Measurements from ENCODE around the gene CDH5.

DNA sequence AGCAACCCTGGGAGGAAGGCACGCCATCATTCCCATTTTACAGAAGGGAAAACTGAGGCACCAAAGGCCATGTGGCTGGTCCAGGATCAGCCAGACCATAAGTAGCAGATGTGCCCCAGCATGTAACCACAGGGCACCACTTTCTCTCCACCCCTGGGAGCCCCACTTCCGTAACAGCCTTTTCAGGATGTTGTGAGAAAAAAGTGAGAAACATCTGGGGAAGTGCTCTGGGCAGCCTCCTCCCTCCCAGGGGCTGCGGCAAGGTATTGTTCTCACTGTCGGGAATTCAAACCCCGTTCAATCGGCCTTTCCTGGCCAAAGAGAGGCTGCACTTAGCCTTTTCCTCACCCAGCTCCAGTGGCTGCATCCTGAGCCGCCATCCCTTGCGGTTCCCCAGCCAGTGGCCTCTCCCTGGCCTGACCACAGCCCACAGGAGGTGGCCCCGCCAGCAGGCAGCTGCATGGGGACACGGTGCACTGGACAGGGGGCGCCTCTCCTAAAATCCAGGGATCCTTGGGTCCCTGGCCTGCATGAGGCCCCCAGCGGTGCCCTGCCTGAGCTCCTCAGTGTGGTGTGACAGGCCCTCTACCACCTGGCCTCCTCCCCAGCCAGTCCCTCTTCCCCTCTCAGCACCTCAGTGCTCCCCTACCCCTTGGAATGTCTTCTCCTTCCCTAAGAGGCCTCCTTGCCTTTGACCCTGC is 5.7 kb upstream of the CDH5 start:
- TF ChIP-seq, protein P1, sequence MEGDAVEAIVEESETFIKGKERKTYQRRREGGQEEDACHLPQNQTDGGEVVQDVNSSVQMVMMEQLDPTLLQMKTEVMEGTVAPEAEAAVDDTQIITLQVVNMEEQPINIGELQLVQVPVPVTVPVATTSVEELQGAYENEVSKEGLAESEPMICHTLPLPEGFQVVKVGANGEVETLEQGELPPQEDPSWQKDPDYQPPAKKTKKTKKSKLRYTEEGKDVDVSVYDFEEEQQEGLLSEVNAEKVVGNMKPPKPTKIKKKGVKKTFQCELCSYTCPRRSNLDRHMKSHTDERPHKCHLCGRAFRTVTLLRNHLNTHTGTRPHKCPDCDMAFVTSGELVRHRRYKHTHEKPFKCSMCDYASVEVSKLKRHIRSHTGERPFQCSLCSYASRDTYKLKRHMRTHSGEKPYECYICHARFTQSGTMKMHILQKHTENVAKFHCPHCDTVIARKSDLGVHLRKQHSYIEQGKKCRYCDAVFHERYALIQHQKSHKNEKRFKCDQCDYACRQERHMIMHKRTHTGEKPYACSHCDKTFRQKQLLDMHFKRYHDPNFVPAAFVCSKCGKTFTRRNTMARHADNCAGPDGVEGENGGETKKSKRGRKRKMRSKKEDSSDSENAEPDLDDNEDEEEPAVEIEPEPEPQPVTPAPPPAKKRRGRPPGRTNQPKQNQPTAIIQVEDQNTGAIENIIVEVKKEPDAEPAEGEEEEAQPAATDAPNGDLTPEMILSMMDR (IDR thresholded peaks at IDR 0.05), result no peak
- TF ChIP-seq POLR2A (IDR thresholded peaks at IDR 0.05), result no peak
